Progenitor cell of endocrine pancreas (in vitro differentiated cells): ENCODE data around the gene POLR3H. TPM values are rescaled to one million over a fixed set of nuclear protein-coding genes. Genes with fewer than 3 reads are reported as not detected.
A peak's percentile ranks its signal among the peaks of the same experiment; 100 is the strongest.

Experiments
- DNase-seq: peaks from one replicate; pipeline ENCODE4 v3.0.0; 2021; ENCODE audit warnings: low spot score; ENCODE audit not compliant: unreplicated experiment
- H3K27ac Mint-ChIP-seq: 2 replicates; pipeline ENCODE4 v1.8.0; 2021; ENCODE audit warnings: mild to moderate bottlenecking, moderate library complexity, mixed read lengths
- H3K27me3 Mint-ChIP-seq: 2 replicates; pipeline ENCODE4 v1.8.0; 2021; ENCODE audit warnings: mixed read lengths
- H3K36me3 Mint-ChIP-seq: 2 replicates; pipeline ENCODE4 v1.8.0; 2022; ENCODE audit warnings: mixed read lengths; ENCODE audit not compliant: insufficient read depth
- H3K4me1 Mint-ChIP-seq: 2 replicates; pipeline ENCODE4 v1.8.0; 2021; ENCODE audit warnings: low read depth, mixed read lengths
- H3K4me3 Mint-ChIP-seq: 2 replicates; pipeline ENCODE4 v1.8.0; 2021; ENCODE audit warnings: low read depth, mild to moderate bottlenecking, moderate library complexity, mixed read lengths
- H3K9me3 Mint-ChIP-seq: 2 replicates; pipeline ENCODE4 v1.8.0; 2021; ENCODE audit warnings: low read depth, mixed read lengths
- CTCF ChIP-seq: fragments of 200-600 bp; sonication (generic); IDR thresholded peaks from one replicate; pipeline ENCODE4 v1.5.0; 2021; ENCODE audit warnings: antibody characterized with exemption, mild to moderate bottlenecking; ENCODE audit not compliant: unreplicated experiment
- total RNA-seq: library from RNA; stranded (reverse); gene quantifications from 2 replicates; pipeline ENCODE4 v1.2.1, GENCODE V29; 2021

Gene POLR3H
- total RNA-seq, 1 donor from 2014 or later, result 44.1 TPM

DNA sequence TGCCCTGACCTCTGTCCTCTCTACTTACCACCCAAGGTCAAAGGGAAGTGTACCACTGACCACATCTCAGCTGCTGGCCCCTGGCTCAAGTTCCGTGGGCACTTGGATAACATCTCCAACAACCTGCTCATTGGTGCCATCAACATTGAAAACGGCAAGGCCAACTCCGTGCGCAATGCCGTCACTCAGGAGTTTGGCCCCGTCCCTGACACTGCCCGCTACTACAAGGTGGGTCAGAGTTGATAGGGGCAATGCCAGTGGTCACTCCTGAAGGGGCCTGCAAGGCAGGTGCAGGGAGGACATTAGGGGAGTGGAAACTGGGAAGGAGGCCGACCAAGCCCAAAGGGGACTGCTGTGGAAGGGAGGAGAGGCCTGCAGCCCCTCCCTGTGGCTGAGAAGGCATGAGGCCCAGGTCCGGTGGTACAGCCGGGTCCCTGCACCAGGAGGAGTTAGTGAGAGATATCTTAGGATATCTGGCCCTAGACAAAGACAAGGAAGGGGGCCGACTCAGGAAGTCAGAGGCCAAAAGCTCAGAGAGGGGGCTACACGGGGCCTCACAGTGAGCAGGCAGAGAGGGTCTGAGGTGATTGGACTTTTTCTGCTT, 17.9 kb downstream of the POLR3H start:
- Mint-ChIP-seq H3K4me3 (no peak overlapping the region), H3K27me3 (no peaks in the 10 kb centered on the region), H3K27ac (peak overlapping the region; percentile 91), H3K4me1 (no peaks in the 10 kb centered on the region), H3K9me3 (no peaks in the 10 kb centered on the region), H3K36me3 (peaks cover 8% of the 10 kb centered on the region)
- no peak for DNase-seq
- no peak for TF ChIP-seq CTCF

- Mint-ChIP-seq H3K27me3 (no peaks in the 10 kb centered on the region), H3K36me3 (peaks cover 7% of the 10 kb centered on the region), H3K4me1 (no peaks in the 10 kb centered on the region), H3K4me3 (no peak overlapping the region), H3K9me3 (no peaks in the 10 kb centered on the region), H3K27ac (no peak overlapping the region)
- no peak for DNase-seq
- no peak for TF ChIP-seq CTCF
Observed at GRCh38 chr22:41525450-41526225, 18.6 kb downstream of the POLR3H start.

- H3K9me3 Mint-ChIP-seq, result no peaks in the 10 kb centered on the region
- DNase-seq, result no peak
- TF ChIP-seq CTCF, result no peak
- no peaks in the 10 kb centered on the region for H3K27me3 Mint-ChIP-seq
- H3K27ac Mint-ChIP-seq, result no peak overlapping the region
- no peak overlapping the region for H3K4me3 Mint-ChIP-seq
- peaks cover 7% of the 10 kb centered on the region for H3K36me3 Mint-ChIP-seq
- H3K4me1 Mint-ChIP-seq, result no peaks in the 10 kb centered on the region
Observed at GRCh38 chr22:41524809-41525449, 19.3 kb downstream of the POLR3H start.

GRCh38 chr22:41524251-41524661, 20.0 kb downstream of the POLR3H start:
- no peaks in the 10 kb centered on the region for H3K4me1 Mint-ChIP-seq
- TF ChIP-seq CTCF, result no peak
- peak overlapping the region; percentile 79 for H3K27ac Mint-ChIP-seq
- no peaks in the 10 kb centered on the region for H3K9me3 Mint-ChIP-seq
- no peaks in the 10 kb centered on the region for H3K27me3 Mint-ChIP-seq
- peaks cover 7% of the 10 kb centered on the region for H3K36me3 Mint-ChIP-seq
- no peak overlapping the region for H3K4me3 Mint-ChIP-seq
- DNase-seq, result no peak

GRCh38 chr22:41523464-41524221, 20.6 kb downstream of the POLR3H start:
- Mint-ChIP-seq H3K4me1 (no peaks in the 10 kb centered on the region), H3K36me3 (peaks cover 4% of the 10 kb centered on the region), H3K9me3 (no peaks in the 10 kb centered on the region), H3K27ac (peak overlapping the region; percentile 79), H3K4me3 (no peak overlapping the region), H3K27me3 (no peaks in the 10 kb centered on the region)
- no peak for DNase-seq
- no peak for TF ChIP-seq CTCF
